Thyroid gland (tissue), 4 donors: ENCODE measurements around the gene FHOD3.

Source experiments
- CTCF ChIP-seq, 6 experiments: fragments of 200-600 bp in 3 of 6; fragments of 450-650 bp in 3 of 6; sonication (generic) in 3 of 6; IDR thresholded peaks; one replicate each; pipeline ENCODE4 v1.5.1; 2016 to 2019; ENCODE audit warnings: antibody characterized with exemption in 6 of 6, mild to moderate bottlenecking in 2 of 6, inconsistent platforms in 1 of 6, moderate library complexity in 1 of 6
- POLR2A ChIP-seq, 2 donors: fragments of 450-650 bp; IDR thresholded peaks; one replicate each; pipeline ENCODE4 v1.6.1; 2017; ENCODE audit warnings: antibody characterized with exemption in 2 of 2, mild to moderate bottlenecking in 2 of 2, moderate library complexity in 1 of 2

GRCh38 chr18:36601316-36601715 lies 303.8 kb downstream of the FHOD3 start:
- TF ChIP-seq CTCF (IDR thresholded peaks at IDR 0.05) (no peak), POLR2A (IDR thresholded peaks at IDR 0.05) (no peak)
